GM19193 (cell line): ENCODE measurements around the gene NUBP1.

Source experiments
- POLR2A ChIP-seq: IDR thresholded peaks from 4 replicates; pipeline ENCODE4 v1.6.1; 2011; ENCODE audit not compliant: insufficient read depth, insufficient read length; ENCODE audit errors: extremely low read depth

NUBP1 gene

GRCh38 chr16:10817963-10818941, 74.6 kb downstream of the NUBP1 start, which contains the start of gene TVP23A:
TSS of gene TVP23A (minus strand) at chr16:10818794. CDS start at chr16:10818493, 301 bp downstream.
- no peak for TF ChIP-seq POLR2A
